ENCODE data around the gene EEF1AKMT2. TPM values are rescaled to one million over a fixed set of nuclear protein-coding genes. Genes with fewer than 3 reads are reported as not detected.
A peak's percentile ranks its signal among the peaks of the same experiment; 100 is the strongest.

The EEF1AKMT2 gene
- total RNA-seq, 6 experiments from 2014 or later: 5.3 to 7.9 (median 7.4) TPM

- peaks cover 0 to 55% (median 30%) of the 10 kb centered on the region in 4 donors for H3K4me1 ChIP-seq
- no peaks in the 10 kb centered on the region for H3K27me3 ChIP-seq
- intact Hi-C loops (cut with DNase I): loop anchor here in 1 of 2 donors (10.0 kb wide), 1 partner anchor 112 kb away; no protein-coding TSS in a partner anchor
- no peaks in the 10 kb centered on the region for H3K9me3 ChIP-seq
- TF ChIP-seq, protein P1, sequence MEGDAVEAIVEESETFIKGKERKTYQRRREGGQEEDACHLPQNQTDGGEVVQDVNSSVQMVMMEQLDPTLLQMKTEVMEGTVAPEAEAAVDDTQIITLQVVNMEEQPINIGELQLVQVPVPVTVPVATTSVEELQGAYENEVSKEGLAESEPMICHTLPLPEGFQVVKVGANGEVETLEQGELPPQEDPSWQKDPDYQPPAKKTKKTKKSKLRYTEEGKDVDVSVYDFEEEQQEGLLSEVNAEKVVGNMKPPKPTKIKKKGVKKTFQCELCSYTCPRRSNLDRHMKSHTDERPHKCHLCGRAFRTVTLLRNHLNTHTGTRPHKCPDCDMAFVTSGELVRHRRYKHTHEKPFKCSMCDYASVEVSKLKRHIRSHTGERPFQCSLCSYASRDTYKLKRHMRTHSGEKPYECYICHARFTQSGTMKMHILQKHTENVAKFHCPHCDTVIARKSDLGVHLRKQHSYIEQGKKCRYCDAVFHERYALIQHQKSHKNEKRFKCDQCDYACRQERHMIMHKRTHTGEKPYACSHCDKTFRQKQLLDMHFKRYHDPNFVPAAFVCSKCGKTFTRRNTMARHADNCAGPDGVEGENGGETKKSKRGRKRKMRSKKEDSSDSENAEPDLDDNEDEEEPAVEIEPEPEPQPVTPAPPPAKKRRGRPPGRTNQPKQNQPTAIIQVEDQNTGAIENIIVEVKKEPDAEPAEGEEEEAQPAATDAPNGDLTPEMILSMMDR (IDR thresholded peaks at IDR 0.05): peak in 1 of 4 donors; percentile 13
- TF ChIP-seq POLR2A (IDR thresholded peaks at IDR 0.05): no peak
- peak; percentile 86 to 94 (median 91) for DNase-seq
- 19% methylated on average over 4 of the region's 11 CpGs for WGBS (ENCODE audit: insufficient coverage, low coverage, low lambda C conversion rate, missing lambda C conversion rate)
- H3K4me3 ChIP-seq: no peak overlapping the region
- ATAC-seq: peak; percentile 83 to 86 (median 84)
- no peaks in the 10 kb centered on the region for H3K36me3 ChIP-seq
- H3K27ac ChIP-seq: peak overlapping the region in 2 of 3 donors; percentile 32 to 52
Observed at GRCh38 chr10:124736491-124737136, 55.1 kb downstream of the EEF1AKMT2 start.

DNA sequence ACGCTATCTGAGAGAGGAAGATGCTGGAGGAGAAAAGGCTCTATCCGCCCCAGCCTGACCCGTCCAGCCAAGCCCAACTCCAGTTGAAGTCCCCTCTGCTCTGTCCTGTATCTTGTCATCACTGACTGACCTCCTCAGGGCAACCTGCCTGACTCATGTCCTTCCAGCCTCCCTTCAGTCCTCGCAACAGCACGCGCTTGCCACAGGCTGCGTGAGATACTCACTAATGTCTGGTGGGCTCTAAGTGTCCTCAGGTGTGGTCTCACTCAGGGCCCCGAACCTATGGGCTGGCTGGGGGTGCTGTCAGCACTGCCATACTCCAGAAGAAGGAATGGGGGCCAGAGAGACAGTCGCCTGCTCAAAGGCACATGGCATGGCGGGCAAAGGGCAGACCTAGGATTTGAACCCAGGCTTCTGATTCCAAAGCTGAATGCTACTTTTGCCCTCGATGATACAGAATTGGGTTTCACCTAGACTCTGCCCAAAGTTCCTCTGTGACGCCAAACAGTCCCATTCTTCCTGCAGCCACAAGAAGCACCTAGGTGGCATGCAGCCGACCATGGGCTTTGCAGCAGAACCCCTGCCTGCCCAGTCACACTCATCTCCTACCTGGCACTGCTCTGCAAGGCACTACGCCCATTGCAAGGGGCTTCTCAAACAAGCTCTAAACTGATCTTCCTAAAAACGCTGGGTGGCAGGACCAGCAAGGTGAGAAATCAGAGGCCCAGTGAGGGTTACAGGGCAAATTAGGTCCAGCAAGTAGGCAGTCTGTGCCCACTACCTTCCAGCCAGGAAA, 56.0 kb downstream of the EEF1AKMT2 start:
- Histone ChIP-seq H3K27me3 (no peaks in the 10 kb centered on the region), H3K4me1 (peaks cover 0 to 47% (median 25%) of the 10 kb centered on the region in 4 donors), H3K27ac (peak overlapping the region in 2 of 3 donors; percentile 32 to 52), H3K4me3 (no peak overlapping the region), H3K9me3 (no peaks in the 10 kb centered on the region), H3K36me3 (no peaks in the 10 kb centered on the region)
- TF ChIP-seq POLR2A (IDR thresholded peaks at IDR 0.05): no peak
- TF ChIP-seq, protein P1 (IDR thresholded peaks at IDR 0.05): no peak
- intact Hi-C loops (cut with DNase I): loop anchor here in 1 of 2 donors (10.0 kb wide), 1 partner anchor 111 kb away; no protein-coding TSS in a partner anchor
- DNase-seq (no peak), ATAC-seq (no peak)
- WGBS (ENCODE audit: insufficient coverage, low coverage, low lambda C conversion rate, missing lambda C conversion rate): 62% methylated on average over 7 of the region's 15 CpGs

DNA sequence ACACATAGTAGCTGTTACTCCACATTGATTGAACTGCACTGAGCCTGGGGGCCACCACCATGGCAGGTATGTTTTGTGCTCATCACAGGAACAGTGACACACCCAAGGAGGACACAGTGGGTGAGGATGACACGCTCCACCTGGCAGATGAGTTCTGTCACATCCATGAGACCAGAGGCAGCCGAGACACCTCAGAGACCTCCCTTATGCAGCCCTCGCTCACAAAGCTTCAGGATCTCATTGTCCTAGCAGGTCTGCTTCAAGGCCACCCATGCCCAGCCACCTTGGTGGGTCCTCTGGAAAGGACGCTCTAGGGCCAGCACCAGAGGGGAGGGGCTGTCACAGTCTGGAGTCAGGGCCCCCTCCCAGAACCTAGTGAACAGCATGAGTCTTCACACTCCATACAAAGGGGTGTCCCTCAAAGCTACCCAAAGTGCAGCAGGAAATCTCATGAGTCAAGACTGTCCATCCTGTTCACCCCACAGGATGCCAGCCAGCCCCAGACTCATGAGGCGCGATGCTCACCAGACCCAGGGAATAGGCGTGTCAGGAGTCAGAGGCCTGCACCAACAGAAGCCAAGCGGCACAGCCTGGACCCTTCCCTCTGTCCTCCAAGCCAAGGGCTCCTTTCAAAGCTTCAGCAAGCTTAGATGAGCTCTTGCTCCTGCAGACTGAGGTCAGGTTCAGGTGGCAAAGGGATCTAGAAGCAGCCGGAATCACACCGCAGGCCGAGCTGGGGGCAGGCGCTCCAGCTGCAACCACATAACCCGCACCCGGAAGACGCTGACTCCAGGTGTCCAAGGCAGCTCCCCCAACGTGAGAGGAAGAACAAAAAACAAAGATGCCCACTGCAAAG, 57.1 kb downstream of the EEF1AKMT2 start:
- WGBS (ENCODE audit: insufficient coverage, low coverage, low lambda C conversion rate, missing lambda C conversion rate): 72% methylated on average over 10 of the region's 16 CpGs
- H3K4me3 ChIP-seq: no peak overlapping the region
- H3K27me3 ChIP-seq: no peaks in the 10 kb centered on the region
- ATAC-seq (no peak), DNase-seq (no peak)
- no peaks in the 10 kb centered on the region for H3K9me3 ChIP-seq
- H3K4me1 ChIP-seq: peaks cover 0 to 38% (median 20%) of the 10 kb centered on the region in 4 donors
- H3K27ac ChIP-seq: no peak overlapping the region
- no peaks in the 10 kb centered on the region for H3K36me3 ChIP-seq
- no peak for TF ChIP-seq POLR2A (IDR thresholded peaks at IDR 0.05)
- TF ChIP-seq, protein P1 (IDR thresholded peaks at IDR 0.05): no peak
- intact Hi-C loops (cut with DNase I): loop anchor here in 1 of 2 donors (10.0 kb wide), 1 partner anchor 110 kb away; no protein-coding TSS in a partner anchor

DNA sequence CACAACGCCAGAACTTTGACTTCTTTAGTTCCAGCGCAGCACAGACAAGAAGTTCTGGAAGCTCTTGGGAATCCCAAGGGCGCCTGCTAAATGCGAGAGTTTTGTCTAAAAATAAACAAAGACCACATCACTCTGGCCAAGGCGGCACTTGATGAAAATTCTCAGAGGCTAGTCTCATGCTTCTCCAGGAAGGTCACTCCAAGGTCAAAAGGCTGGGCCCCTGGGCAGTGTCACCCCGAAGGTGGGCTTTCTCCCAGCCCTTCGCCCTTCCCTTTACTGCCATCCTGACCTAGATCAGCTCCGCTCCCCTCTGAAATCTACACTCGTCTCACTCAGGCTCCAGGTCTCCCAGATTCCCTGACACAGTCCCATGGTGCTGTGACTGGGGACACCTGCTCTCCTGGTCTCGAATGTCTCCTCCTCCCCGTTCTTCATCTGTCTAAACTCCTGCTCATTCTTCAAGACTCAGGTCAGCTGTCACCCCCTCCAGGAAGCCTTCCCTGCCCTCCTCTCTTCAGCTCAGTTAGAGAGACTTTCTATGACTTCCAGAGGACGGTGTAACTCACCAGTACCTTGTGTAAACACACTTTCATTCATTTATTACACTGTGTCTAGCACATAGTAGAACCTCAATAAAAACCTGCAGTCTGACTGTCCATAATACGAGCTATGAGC, 58.0 kb downstream of the EEF1AKMT2 start:
- intact Hi-C loops (cut with DNase I): loop anchor here in 1 of 2 donors (10.0 kb wide), 1 partner anchor 109 kb away; no protein-coding TSS in a partner anchor
- peaks cover 0 to 38% (median 19%) of the 10 kb centered on the region in 4 donors for H3K4me1 ChIP-seq
- H3K4me3 ChIP-seq: no peak overlapping the region

More for the DNA sequence above, 58.0 kb downstream of the EEF1AKMT2 start:
- Histone ChIP-seq H3K36me3 (no peaks in the 10 kb centered on the region), H3K9me3 (no peaks in the 10 kb centered on the region), H3K27ac (no peak overlapping the region), H3K27me3 (no peaks in the 10 kb centered on the region)
- TF ChIP-seq, protein P1 (IDR thresholded peaks at IDR 0.05): no peak
- TF ChIP-seq POLR2A (IDR thresholded peaks at IDR 0.05): no peak
- 81% methylated on average over 8 of the region's 13 CpGs for WGBS (ENCODE audit: insufficient coverage, low coverage, low lambda C conversion rate, missing lambda C conversion rate)
- DNase-seq: no peak
- ATAC-seq: no peak

Data from right lobe of liver (tissue), 6 donors.